SK-N-SH (cell line): Measurements from ENCODE around the gene GALNS. TPM values are rescaled to one million over a fixed set of nuclear protein-coding genes. Genes with fewer than 3 reads are reported as not detected.

ENCODE experiments used
- CTCF ChIA-PET: fragments of 300-600, 350-600 bp; formaldehyde crosslinking; extraction: SDS; loops from one replicate; lab custom pipeline; 2021; lab: Yijun Ruan, JAX
- POLR2A ChIA-PET: fragments of 350-600 bp; sonication (Branson Sonifier 250); formaldehyde crosslinking; extraction: SDS; loops from one replicate; lab custom pipeline; 2020; ENCODE audit warnings: antibody characterized with exemption, inconsistent platforms; lab: Yijun Ruan, JAX
- DNase-seq: peaks from one replicate; pipeline ENCODE4 v3.0.0; 2012
- H2AFZ ChIP-seq: fragments of 200-600 bp; sonication (generic); 2 replicates; pipeline ENCODE4 v1.8.1; 2016; ENCODE audit warnings: antibody characterized with exemption, mild to moderate bottlenecking, low read depth
- H3F3A ChIP-seq: fragments of 200-600 bp; sonication (generic); replicated peaks from 2 replicates; pipeline ENCODE3; 2016; ENCODE audit warnings: antibody characterized with exemption, mild to moderate bottlenecking; ENCODE audit not compliant: insufficient read depth
- H3K27ac ChIP-seq, 2 experiments: fragments of 200-500 bp in 1 of 2; fragments of 200-600 bp in 1 of 2; sonication (Bioruptor generic) in 1 of 2; sonication (generic), shearing (Covaris generic) in 1 of 2; 2 replicates each; pipeline versions ENCODE4 v1.5.1 to v1.6.1; 2014 to 2016; ENCODE audit warnings: low read depth in 2 of 2, inconsistent platforms in 1 of 2, low read length in 1 of 2, mild to moderate bottlenecking in 1 of 2, mixed read lengths in 1 of 2
- H3K27me3 ChIP-seq: fragments of 200-600 bp; sonication (generic), shearing (Covaris generic); 2 replicates; pipeline ENCODE4 v1.6.1; 2016; ENCODE audit warnings: mixed run types; ENCODE audit not compliant: insufficient read depth
- H3K36me3 ChIP-seq, 2 experiments: fragments of 200-500 bp in 1 of 2; fragments of 200-600 bp in 1 of 2; sonication (Bioruptor generic) in 1 of 2; sonication (generic) in 1 of 2; replicated peaks in 1 of 2; 2 replicates each; pipeline versions ENCODE3 to v1.5.1; 2014 to 2016; ENCODE audit warnings: low read length in 1 of 2, mild to moderate bottlenecking in 1 of 2; ENCODE audit not compliant: insufficient read depth in 2 of 2, control insufficient read depth in 1 of 2
- H3K4me1 ChIP-seq, 2 experiments: fragments of 200-500 bp in 1 of 2; fragments of 200-600 bp in 1 of 2; sonication (Bioruptor generic) in 1 of 2; sonication (generic), shearing (Covaris generic) in 1 of 2; 2 replicates each; pipeline versions ENCODE4 v1.5.1 to v1.6.1; 2014 to 2016; ENCODE audit warnings: low read depth in 1 of 2, low read length in 1 of 2, mixed run types in 1 of 2; ENCODE audit not compliant: insufficient read depth in 2 of 2, control insufficient read depth in 1 of 2
- H3K4me2 ChIP-seq: fragments of 200-600 bp; sonication (generic), shearing (Covaris generic); 2 replicates; pipeline ENCODE4 v1.6.1; 2017; ENCODE audit warnings: mixed run types
- H3K4me3 ChIP-seq, 2 experiments: fragments of 200-500 bp in 1 of 2; fragments of 200-600 bp in 1 of 2; sonication (Bioruptor generic) in 1 of 2; sonication (generic), shearing (Covaris generic) in 1 of 2; 2 replicates each; pipeline versions ENCODE4 v1.5.1 to v1.8.1; 2014 to 2016; ENCODE audit warnings: low read depth in 2 of 2, inconsistent platforms in 1 of 2, low read length in 1 of 2, mild to moderate bottlenecking in 1 of 2, mixed read lengths in 1 of 2, moderate library complexity in 1 of 2
- H3K79me2 ChIP-seq: fragments of 200-600 bp; sonication (generic); 2 replicates; pipeline ENCODE4 v1.8.1; 2017; ENCODE audit warnings: mild to moderate bottlenecking; ENCODE audit not compliant: insufficient read depth
- H3K9ac ChIP-seq: fragments of 200-600 bp; sonication (generic); 2 replicates; pipeline ENCODE4 v1.6.1; 2017; ENCODE audit warnings: mixed run types
- H3K9me2 ChIP-seq: fragments of 200-600 bp; sonication (generic); 2 replicates; pipeline ENCODE4 v1.6.1; 2017; ENCODE audit warnings: mixed run types
- H3K9me3 ChIP-seq: fragments of 200-600 bp; sonication (generic); 2 replicates; pipeline ENCODE4 v1.6.1; 2017; ENCODE audit warnings: mixed run types, mild to moderate bottlenecking, moderate library complexity
- H4K20me1 ChIP-seq: fragments of 200-600 bp; sonication (generic); 2 replicates; pipeline ENCODE4 v1.6.1; 2017; ENCODE audit warnings: mild to moderate bottlenecking, mixed run types; ENCODE audit not compliant: insufficient read depth
- EP300 ChIP-seq, 2 experiments: IDR thresholded peaks; 2 replicates each; pipeline versions ENCODE4 v1.4.0 to v1.6.1; 2012; ENCODE audit warnings: borderline replicate concordance in 1 of 2, low read depth in 1 of 2, low read length in 1 of 2
- GABPA ChIP-seq: IDR thresholded peaks from 2 replicates; pipeline ENCODE4 v1.4.0; 2012; ENCODE audit warnings: low read depth, mild to moderate bottlenecking
- GATA2 ChIP-seq: sonication (generic); formaldehyde crosslinking; IDR thresholded peaks from 2 replicates; pipeline ENCODE4 v1.5.0; 2020; ENCODE audit warnings: mild to moderate bottlenecking, missing genetic modification reagents
- NFIC ChIP-seq: IDR thresholded peaks from 2 replicates; pipeline ENCODE4 v1.4.0; 2012; ENCODE audit warnings: borderline replicate concordance
- NRF1 ChIP-seq: IDR thresholded peaks from 2 replicates; pipeline ENCODE4 v1.6.1; 2012; ENCODE audit warnings: low read depth, mild to moderate bottlenecking, low read length
- POLR2AphosphoS5 ChIP-seq: IDR thresholded peaks from 2 replicates; pipeline ENCODE4 v1.6.1; 2012; ENCODE audit warnings: low read depth, low read length
- RAD21 ChIP-seq: IDR thresholded peaks from 2 replicates; pipeline ENCODE4 v1.6.1; 2012; ENCODE audit warnings: mild to moderate bottlenecking, low read length
- TAF1 ChIP-seq: IDR thresholded peaks from 2 replicates; pipeline ENCODE4 v1.6.1; 2012; ENCODE audit warnings: low read depth, mild to moderate bottlenecking, low read length, moderate library complexity, borderline replicate concordance
- TCF12 ChIP-seq: IDR thresholded peaks from 2 replicates; pipeline ENCODE4 v1.4.0; 2012
- USF2 ChIP-seq: fragments of 150-350 bp; IDR thresholded peaks from 2 replicates; pipeline ENCODE4 v1.6.1; 2017; ENCODE audit warnings: antibody characterized with exemption, low read length, low read depth, borderline replicate concordance
- WGBS: methylation state at CpG from one replicate; pipeline ENCODE4 v1.1.6; 2017; ENCODE audit warnings: low lambda C conversion rate; 5-methylcytosine and 5-hydroxymethylcytosine counted together
- polyA plus RNA-seq, 3 experiments: library from polyadenylated mRNA; depleted of rRNA; stranded (reverse); fragments of >200 nt; gene quantifications; 2 replicates each; pipeline ENCODE4 v1.2.3, GENCODE V29; 2012
- TF ChIP-seq, protein P1 (sequence below): IDR thresholded peaks from 2 replicates; pipeline ENCODE4; 2012
- TF ChIP-seq, protein P2 (sequence below): fragments of 200-600 bp; sonication (generic); IDR thresholded peaks from 2 replicates; pipeline ENCODE4 v1.6.1; 2017; ENCODE audit warnings: antibody characterized with exemption, mild to moderate bottlenecking, moderate library complexity

Gene GALNS
- polyA plus RNA-seq, 1 of the 3 experiments (the other 2 are of a cell fraction), result 16.5 TPM

GRCh38 chr16:88897696-88898425 lies 41.1 kb upstream of the GALNS start:
- DNase-seq, result no peak
- H4K20me1 ChIP-seq, result no peaks in the 10 kb centered on the region
- 28% methylated on average over 12 of the region's 34 CpGs for WGBS
- H3K27me3 ChIP-seq, result peaks cover 62% of the 10 kb centered on the region
- H3K9ac ChIP-seq, result no peak overlapping the region
- H3K36me3 ChIP-seq, result no peaks in the 10 kb centered on the region
- H3F3A ChIP-seq, result no peaks in the 10 kb centered on the region
- no peaks in the 10 kb centered on the region for H3K9me3 ChIP-seq
- H3K4me1 ChIP-seq, result no peaks in the 10 kb centered on the region
- ChIA-PET CTCF (interaction anchor here (1.1 kb wide), 1 partner anchor 12 kb away, joined by 3 read pairs; no protein-coding TSS in a partner anchor), POLR2A (no interaction called here)
- no peak overlapping the region for H3K4me2 ChIP-seq
- no peak overlapping the region for H2AFZ ChIP-seq
- no peak overlapping the region for H3K27ac ChIP-seq
- H3K79me2 ChIP-seq, result no peaks in the 10 kb centered on the region
- TF ChIP-seq USF2 (no peak), NRF1 (no peak), TAF1 (no peak), EP300 (IDR thresholded peaks at IDR 0.05; ENCODE audit: borderline replicate concordance in 1 of 2, low read depth in 1 of 2, low read length in 1 of 2) (no peak), TCF12 (no peak), NFIC (no peak), POLR2AphosphoS5 (no peak), RAD21 (no peak), GABPA (no peak), GATA2 (CRISPR knock-in tag) (no peak)
- TF ChIP-seq, protein P1, sequence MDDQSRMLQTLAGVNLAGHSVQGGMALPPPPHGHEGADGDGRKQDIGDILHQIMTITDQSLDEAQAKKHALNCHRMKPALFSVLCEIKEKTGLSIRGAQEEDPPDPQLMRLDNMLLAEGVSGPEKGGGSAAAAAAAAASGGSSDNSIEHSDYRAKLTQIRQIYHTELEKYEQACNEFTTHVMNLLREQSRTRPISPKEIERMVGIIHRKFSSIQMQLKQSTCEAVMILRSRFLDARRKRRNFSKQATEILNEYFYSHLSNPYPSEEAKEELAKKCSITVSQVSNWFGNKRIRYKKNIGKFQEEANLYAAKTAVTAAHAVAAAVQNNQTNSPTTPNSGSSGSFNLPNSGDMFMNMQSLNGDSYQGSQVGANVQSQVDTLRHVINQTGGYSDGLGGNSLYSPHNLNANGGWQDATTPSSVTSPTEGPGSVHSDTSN, result no peak
- TF ChIP-seq, protein P2, sequence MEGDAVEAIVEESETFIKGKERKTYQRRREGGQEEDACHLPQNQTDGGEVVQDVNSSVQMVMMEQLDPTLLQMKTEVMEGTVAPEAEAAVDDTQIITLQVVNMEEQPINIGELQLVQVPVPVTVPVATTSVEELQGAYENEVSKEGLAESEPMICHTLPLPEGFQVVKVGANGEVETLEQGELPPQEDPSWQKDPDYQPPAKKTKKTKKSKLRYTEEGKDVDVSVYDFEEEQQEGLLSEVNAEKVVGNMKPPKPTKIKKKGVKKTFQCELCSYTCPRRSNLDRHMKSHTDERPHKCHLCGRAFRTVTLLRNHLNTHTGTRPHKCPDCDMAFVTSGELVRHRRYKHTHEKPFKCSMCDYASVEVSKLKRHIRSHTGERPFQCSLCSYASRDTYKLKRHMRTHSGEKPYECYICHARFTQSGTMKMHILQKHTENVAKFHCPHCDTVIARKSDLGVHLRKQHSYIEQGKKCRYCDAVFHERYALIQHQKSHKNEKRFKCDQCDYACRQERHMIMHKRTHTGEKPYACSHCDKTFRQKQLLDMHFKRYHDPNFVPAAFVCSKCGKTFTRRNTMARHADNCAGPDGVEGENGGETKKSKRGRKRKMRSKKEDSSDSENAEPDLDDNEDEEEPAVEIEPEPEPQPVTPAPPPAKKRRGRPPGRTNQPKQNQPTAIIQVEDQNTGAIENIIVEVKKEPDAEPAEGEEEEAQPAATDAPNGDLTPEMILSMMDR, result no peak
- no peaks in the 10 kb centered on the region for H3K9me2 ChIP-seq
- no peak overlapping the region for H3K4me3 ChIP-seq
